ENCODE measurements around the gene MACF1. TPM values are rescaled to one million over a fixed set of nuclear protein-coding genes. Genes with fewer than 3 reads are reported as not detected.
A peak's percentile ranks its signal among the peaks of the same experiment; 100 is the strongest.

The MACF1 gene
- total RNA-seq, 1 donor = 284 TPM

- peak; percentile 56 for DNase-seq (ENCODE audit: low read depth)
- H3K4me3 ChIP-seq (ENCODE audit: low read depth, low read length) = no peak overlapping the region
Observed at GRCh38 chr1:39214021-39214713, 9.7 kb downstream of the MACF1 start.

GRCh38 chr1:39214714-39214997 is 10.2 kb downstream of the MACF1 start:
- DNase-seq (ENCODE audit: low read depth) = no peak
- TF ChIP-seq CTCF (IDR thresholded peaks at IDR 0.05; ENCODE audit: insufficient read depth, low read length) = no peak
- no peak overlapping the region for H3K4me3 ChIP-seq (ENCODE audit: low read depth, low read length)

More at GRCh38 chr1:39214021-39214713, 9.7 kb downstream of the MACF1 start:
- no peak for TF ChIP-seq CTCF (IDR thresholded peaks at IDR 0.05; ENCODE audit: insufficient read depth, low read length)

GRCh38 chr1:39214998-39215873 is 10.7 kb downstream of the MACF1 start:
- no peak for TF ChIP-seq CTCF (IDR thresholded peaks at IDR 0.05; ENCODE audit: insufficient read depth, low read length)
- no peak overlapping the region for H3K4me3 ChIP-seq (ENCODE audit: low read depth, low read length)
- DNase-seq (ENCODE audit: low read depth) = no peak

- H3K4me3 ChIP-seq (ENCODE audit: low read depth, low read length) = no peak overlapping the region
- no peak for DNase-seq (ENCODE audit: low read depth)
- TF ChIP-seq CTCF (IDR thresholded peaks at IDR 0.05; ENCODE audit: insufficient read depth, low read length) = no peak
Observed at GRCh38 chr1:39216771-39217170, 12.3 kb downstream of the MACF1 start.

- no peak overlapping the region for H3K4me3 ChIP-seq (ENCODE audit: low read depth, low read length)
- TF ChIP-seq CTCF (IDR thresholded peaks at IDR 0.05; ENCODE audit: insufficient read depth, low read length) = no peak
Observed at GRCh38 chr1:39220891-39221870, 16.7 kb downstream of the MACF1 start.

GRCh38 chr1:39224295-39224829 is 19.9 kb downstream of the MACF1 start:
- H3K4me3 ChIP-seq (ENCODE audit: low read depth, low read length) = no peak overlapping the region
- TF ChIP-seq CTCF (IDR thresholded peaks at IDR 0.05; ENCODE audit: insufficient read depth, low read length) = no peak
- DNase-seq (ENCODE audit: low read depth) = peak; percentile 17

More at GRCh38 chr1:39220891-39221870, 16.7 kb downstream of the MACF1 start:
- no peak for DNase-seq (ENCODE audit: low read depth)

Data from fibroblast of the aortic adventitia (primary cell).